RWPE2 (cell line): ENCODE data around the gene FGD5.

Source experiments
- ATAC-seq: fragments of 200-7000 bp; cut with Tn5 transposase; 3 replicates; pipeline ENCODE4 v1.9.1; 2021; ENCODE audit warnings: low read depth
- DNase-seq: peaks from one replicate; pipeline ENCODE4 v3.0.0-alpha.2; 2020; ENCODE audit warnings: low spot score
- H3K27ac ChIP-seq: fragments of 450-650 bp; 2 replicates; pipeline ENCODE4 v1.5.1; 2017; ENCODE audit warnings: mild to moderate bottlenecking; ENCODE audit not compliant: poor library complexity, severe bottlenecking
- H3K27me3 ChIP-seq: fragments of 250-450 bp; sonication (Bioruptor Pico); 2 replicates; pipeline ENCODE4 v1.5.1; 2021; ENCODE audit warnings: mild to moderate bottlenecking, moderate library complexity; ENCODE audit not compliant: insufficient read depth, poor library complexity, severe bottlenecking
- H3K36me3 ChIP-seq: fragments of 250-450 bp; sonication (Bioruptor Pico); 2 replicates; pipeline ENCODE4 v1.5.1; 2020; ENCODE audit warnings: low read depth, mild to moderate bottlenecking, moderate library complexity
- H3K4me1 ChIP-seq: fragments of 250-450 bp; sonication (Bioruptor Pico); 2 replicates; pipeline ENCODE4 v1.5.1; 2021; ENCODE audit warnings: mild to moderate bottlenecking, moderate library complexity; ENCODE audit not compliant: insufficient read depth, poor library complexity, severe bottlenecking
- H3K4me3 ChIP-seq: fragments of 250-450 bp; sonication (Bioruptor Pico); 2 replicates; pipeline ENCODE4 v1.5.1; 2021; ENCODE audit warnings: mild to moderate bottlenecking, moderate library complexity; ENCODE audit not compliant: severe bottlenecking
- H3K9me3 ChIP-seq: fragments of 250-450 bp; sonication (Bioruptor Pico); 2 replicates; pipeline ENCODE4 v1.5.1; 2021; ENCODE audit warnings: mild to moderate bottlenecking, moderate library complexity; ENCODE audit not compliant: severe bottlenecking
- TF ChIP-seq, protein P1 (sequence below): fragments of 450-650 bp; IDR thresholded peaks from one replicate; pipeline ENCODE4 v1.5.1; 2017; ENCODE audit warnings: mild to moderate bottlenecking, moderate library complexity; ENCODE audit not compliant: poor library complexity, severe bottlenecking

FGD5 gene

GRCh38 chr3:14818804-14819500, at the start of gene FGD5:
FGD5 (plus strand) TSS chr3:14818962; CDS start chr3:14819072, 110 bp downstream.
- ATAC-seq (no peak), DNase-seq (no peak)
- H3K4me1 ChIP-seq = no peaks in the 10 kb centered on the region
- no peak within 1 kb of the TSS for H3K27ac ChIP-seq
- TF ChIP-seq, protein P1, sequence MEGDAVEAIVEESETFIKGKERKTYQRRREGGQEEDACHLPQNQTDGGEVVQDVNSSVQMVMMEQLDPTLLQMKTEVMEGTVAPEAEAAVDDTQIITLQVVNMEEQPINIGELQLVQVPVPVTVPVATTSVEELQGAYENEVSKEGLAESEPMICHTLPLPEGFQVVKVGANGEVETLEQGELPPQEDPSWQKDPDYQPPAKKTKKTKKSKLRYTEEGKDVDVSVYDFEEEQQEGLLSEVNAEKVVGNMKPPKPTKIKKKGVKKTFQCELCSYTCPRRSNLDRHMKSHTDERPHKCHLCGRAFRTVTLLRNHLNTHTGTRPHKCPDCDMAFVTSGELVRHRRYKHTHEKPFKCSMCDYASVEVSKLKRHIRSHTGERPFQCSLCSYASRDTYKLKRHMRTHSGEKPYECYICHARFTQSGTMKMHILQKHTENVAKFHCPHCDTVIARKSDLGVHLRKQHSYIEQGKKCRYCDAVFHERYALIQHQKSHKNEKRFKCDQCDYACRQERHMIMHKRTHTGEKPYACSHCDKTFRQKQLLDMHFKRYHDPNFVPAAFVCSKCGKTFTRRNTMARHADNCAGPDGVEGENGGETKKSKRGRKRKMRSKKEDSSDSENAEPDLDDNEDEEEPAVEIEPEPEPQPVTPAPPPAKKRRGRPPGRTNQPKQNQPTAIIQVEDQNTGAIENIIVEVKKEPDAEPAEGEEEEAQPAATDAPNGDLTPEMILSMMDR = no peak
- H3K4me3 ChIP-seq = no peak within 1 kb of the TSS
- H3K27me3 ChIP-seq = peaks cover 5% of the 10 kb centered on the region
- H3K36me3 ChIP-seq = no peaks in the 10 kb centered on the region
- H3K9me3 ChIP-seq = no peaks in the 10 kb centered on the region

DNA sequence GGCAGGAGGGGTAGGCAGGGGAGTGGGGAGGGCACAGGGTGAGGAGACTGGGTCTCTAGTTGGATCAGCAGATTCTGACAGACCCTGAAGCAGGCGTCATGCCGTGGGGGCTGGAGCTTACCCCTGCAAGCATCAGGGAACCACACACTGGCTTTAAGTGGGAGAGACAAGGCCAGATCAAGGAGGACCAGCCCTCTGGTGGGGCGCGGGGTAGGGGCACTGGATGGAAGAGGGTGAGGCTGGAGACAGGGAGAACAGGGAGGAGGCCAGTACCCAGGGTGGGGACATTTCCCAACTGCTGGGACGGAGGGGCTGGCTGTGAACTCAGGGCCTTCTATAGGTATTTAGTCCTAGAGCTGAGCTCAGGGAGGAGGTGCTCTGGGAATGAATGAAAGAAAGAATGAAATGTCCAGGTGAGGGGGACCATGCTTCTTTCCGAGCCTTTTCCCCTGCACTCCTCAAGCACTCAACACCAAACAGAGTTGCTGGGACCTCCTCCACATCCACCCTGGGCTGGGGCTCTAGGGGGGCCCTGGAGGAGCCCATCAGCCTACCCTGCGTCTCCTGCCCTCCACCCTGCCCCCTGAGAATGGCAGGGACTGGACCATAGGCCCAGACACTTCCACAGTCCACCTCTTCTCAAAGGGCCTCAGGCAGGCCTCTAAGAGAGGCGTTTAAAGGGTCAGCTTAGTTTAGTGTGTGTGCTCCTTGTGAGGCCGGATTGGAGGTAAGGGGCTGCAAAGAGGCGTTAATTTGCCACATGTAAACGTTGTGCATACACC, 49.0 kb upstream of the FGD5 start:
- TF ChIP-seq, protein P1 = no peak
- Histone ChIP-seq H3K36me3 (no peaks in the 10 kb centered on the region), H3K27ac (no peak overlapping the region), H3K9me3 (no peaks in the 10 kb centered on the region), H3K4me1 (no peaks in the 10 kb centered on the region), H3K27me3 (no peaks in the 10 kb centered on the region), H3K4me3 (no peak overlapping the region)
- DNase-seq (no peak), ATAC-seq (no peak)

- DNase-seq (no peak), ATAC-seq (no peak)
- TF ChIP-seq, protein P1 = no peak
- no peaks in the 10 kb centered on the region for H3K9me3 ChIP-seq
- no peaks in the 10 kb centered on the region for H3K36me3 ChIP-seq
- no peak overlapping the region for H3K4me3 ChIP-seq
- no peaks in the 10 kb centered on the region for H3K27me3 ChIP-seq
- no peak overlapping the region for H3K27ac ChIP-seq
- no peaks in the 10 kb centered on the region for H3K4me1 ChIP-seq
Observed at GRCh38 chr3:14770591-14770990, 48.2 kb upstream of the FGD5 start.

DNA sequence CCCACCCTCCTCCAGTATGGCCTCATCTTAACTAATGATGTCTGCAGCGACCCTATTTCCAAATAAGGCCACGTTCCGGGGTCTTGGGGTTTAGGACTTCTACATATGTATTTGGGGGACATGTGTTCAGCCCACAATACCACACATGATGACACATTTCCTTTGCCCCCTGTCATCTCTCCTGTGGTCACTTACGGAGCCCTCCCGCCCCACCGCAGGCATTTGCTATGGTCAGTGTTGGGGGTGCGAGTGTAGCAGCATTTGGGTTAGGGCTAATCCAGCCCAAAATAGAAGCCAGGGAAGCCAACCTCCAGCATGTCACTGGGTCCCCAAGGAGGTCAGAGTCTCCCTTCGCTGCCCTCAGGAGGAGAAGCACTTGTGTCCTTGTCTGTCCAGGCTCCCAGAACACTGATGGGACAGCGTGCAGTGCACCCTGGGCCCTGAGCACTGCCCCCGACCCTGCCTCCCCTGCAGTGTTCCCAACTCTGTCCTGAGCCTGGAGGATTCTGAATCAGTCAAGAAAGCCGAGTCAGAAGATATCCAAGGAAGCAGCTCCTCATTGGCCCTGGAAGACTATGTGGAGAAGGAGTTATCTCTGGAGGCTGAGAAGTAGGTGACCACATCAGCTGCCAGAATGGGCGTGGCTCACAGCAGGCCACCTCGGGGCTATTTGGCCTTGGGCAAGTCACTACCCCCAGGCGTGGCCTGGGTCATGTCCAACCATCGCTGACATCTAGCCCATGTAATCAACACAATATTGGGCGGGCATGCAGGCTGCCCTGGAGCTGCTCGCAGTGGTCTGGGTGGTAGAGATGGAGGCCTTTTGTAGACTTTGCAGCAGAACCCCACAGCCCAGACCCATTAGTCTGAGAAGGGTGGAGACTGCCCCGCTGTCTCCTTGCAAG, 46.9 kb upstream of the FGD5 start:
- no peaks in the 10 kb centered on the region for H3K4me1 ChIP-seq
- ATAC-seq = no peak
- no peak for DNase-seq
- no peak overlapping the region for H3K27ac ChIP-seq
- H3K4me3 ChIP-seq = no peak overlapping the region
- H3K27me3 ChIP-seq = no peaks in the 10 kb centered on the region
- H3K36me3 ChIP-seq = no peaks in the 10 kb centered on the region
- TF ChIP-seq, protein P1 = no peak
- H3K9me3 ChIP-seq = no peaks in the 10 kb centered on the region
